Measurements from ENCODE around the gene SYNE4.

The SYNE4 gene

DNA sequence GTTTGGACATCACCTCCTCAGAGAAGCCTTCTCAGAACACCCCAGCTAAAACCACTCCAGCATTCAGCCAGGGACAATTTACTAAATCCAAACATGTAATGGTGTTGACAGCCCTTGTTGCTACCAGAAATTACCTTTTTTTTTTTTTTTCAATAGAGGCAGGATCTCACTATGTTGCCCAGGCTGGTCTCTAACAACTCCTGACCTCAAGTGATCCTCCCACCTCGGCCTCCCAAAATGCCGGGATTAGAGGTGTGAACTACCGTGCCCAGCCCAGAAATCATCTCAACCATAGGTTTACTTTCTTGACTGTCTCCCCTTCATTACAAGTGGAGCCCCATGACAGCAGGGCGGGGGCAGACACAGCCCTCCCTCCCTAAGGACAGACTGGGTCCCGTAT lies 14.8 kb upstream of the SYNE4 start:
- DNase-seq = no peak

- DNase-seq = no peak
These were observed 10.6 kb upstream of the SYNE4 start for GRCh38 chr19:36019061-36019670.

- peak; percentile 100 for DNase-seq
These were observed 5.7 kb upstream of the SYNE4 start, which contains the start of gene ALKBH6 for GRCh38 chr19:36014012-36014924. ALKBH6 (minus strand) TSS chr19:36014213; CDS start chr19:36013397, 816 bp downstream.

DNA sequence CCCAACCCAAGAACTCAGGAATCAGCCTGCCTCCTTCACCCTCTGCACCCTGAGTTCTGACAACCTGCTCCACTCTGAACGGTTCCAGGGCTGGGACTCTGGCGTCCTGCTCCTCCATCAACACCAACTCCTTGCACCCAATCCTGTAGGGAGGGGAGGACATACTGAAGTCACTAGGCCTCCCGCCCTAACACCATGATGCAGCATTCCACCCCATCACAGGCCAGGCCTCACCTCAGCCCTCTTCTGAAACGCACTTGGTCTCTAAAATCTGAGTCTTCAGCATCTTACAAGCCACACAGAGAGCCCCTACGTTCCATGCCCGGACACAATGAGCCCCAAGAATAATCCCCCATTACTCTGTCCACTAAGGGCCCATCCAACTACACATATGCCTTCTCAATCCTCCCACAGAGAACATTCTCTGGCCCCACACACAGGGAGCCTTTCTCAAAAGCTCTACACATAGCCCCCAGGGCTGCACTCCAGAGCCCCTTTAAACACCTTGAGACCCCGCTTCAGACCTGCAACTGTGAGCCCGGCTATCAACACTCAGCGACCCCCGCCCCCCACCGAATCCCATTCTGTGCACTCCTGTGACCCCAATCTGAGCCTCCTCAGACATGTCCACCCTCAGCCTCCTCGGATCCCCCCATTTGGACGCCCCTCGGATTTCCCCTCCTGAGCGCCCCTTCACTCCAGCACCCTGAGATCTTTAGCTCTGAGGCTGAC lies 4.8 kb upstream of the SYNE4 start:
- DNase-seq = no peak

GRCh38 chr19:36010402-36010801 lies 1.8 kb upstream of the SYNE4 start:
- DNase-seq = no peak

DNA sequence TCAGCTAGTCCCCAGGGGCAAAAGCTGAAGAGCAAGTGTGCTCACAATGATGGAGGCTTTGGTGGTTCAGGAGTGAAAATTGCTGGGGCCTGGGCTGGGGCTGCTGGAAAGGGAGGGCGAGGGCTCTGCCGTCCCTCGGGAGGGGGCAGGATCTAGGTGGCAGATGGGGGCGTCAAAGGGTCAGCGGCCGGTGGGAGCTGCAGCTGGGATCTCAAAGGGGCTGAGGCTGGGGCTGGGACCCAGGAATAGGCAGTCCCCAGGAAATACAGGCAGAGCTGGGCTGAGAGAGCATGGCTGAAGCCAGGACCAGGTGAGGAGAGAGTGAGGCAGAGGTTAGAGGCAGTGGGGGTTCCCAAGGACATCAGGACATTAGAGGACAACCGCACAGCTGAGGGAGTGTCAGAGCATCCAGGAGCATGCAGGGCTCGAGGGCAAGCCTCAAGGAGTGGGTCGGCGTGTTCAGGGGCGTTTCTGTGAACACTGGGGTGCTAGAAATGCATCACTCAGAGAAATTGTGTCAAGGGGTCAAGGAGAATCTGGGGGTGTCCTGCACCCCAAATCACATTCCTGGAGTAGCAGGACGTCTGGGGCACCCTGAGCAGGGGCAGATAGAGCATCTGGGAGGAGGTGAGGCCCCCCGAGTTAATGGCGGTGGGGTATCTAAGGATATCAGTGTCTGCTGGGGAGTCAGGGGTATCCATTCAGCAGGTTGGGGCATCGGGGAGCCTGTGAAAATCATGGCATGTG lies 1.2 kb upstream of the SYNE4 start:
- DNase-seq = no peak

DNA sequence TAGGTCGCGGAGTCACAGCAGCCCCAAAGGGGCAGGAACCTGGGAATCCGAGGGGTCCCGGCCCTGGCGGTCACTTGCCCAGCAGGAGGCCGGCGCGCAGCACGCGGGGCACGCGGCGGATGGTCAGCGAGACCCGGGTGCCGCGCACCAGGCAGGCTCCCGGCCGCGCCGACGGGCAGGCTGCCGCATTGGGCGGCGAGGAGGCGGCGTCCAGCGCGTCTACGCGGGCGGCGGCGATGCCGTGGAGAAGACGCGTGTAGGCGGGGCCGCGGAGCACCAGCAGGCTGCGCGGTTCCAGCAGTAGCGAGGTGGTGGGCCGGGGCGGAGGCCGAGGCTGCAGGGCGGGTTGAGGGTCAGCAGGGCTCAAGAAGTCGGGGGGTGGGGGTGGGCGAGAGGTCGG lies 607 bp upstream of the SYNE4 start:
- DNase-seq = peak; percentile 47

GRCh38 chr19:36006955-36007354 lies 1.7 kb downstream of the SYNE4 start:
- DNase-seq = no peak

DNA sequence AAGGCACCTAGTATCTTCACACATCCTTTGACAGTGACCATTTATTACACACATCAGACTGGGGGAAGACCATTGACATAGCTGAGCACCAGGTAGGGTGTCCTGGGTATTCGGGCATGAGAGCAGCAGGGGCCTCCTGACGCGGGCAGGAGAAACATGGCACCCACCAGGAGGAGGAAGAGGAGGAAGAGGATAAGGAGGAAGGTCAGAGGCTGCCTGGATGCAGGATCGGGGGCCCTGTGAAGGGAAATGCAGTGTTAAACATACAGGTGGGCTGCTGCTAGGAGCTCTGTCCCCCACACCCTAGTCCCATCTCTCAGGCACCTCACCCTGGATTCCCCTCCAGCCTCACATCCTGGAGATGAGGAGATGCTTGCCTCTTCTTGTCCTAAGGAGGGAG lies 5.3 kb downstream of the SYNE4 start:
- DNase-seq = no peak

DNA sequence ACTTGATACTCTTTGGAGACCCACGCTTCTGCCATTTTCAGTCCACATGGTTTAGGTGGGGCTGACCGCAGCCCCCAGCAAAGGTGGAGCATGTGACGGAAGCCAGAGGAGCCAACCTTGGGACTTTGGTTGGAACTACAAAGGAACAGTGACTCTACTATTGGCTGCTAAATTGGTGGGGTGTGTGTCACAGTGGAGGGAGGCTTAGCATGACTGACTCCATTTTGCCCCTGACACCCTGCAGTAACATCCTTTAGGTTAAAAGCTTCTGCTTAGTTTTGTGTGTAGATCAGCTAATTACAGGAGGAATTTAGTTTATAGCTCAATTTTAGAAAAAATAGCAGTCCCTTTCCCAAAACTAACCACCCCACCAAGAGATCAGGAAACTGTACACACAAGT lies 7.0 kb downstream of the SYNE4 start:
- no peak for DNase-seq

- no peak for DNase-seq
These were observed 11.8 kb downstream of the SYNE4 start for GRCh38 chr19:35996777-35997176.

DNA sequence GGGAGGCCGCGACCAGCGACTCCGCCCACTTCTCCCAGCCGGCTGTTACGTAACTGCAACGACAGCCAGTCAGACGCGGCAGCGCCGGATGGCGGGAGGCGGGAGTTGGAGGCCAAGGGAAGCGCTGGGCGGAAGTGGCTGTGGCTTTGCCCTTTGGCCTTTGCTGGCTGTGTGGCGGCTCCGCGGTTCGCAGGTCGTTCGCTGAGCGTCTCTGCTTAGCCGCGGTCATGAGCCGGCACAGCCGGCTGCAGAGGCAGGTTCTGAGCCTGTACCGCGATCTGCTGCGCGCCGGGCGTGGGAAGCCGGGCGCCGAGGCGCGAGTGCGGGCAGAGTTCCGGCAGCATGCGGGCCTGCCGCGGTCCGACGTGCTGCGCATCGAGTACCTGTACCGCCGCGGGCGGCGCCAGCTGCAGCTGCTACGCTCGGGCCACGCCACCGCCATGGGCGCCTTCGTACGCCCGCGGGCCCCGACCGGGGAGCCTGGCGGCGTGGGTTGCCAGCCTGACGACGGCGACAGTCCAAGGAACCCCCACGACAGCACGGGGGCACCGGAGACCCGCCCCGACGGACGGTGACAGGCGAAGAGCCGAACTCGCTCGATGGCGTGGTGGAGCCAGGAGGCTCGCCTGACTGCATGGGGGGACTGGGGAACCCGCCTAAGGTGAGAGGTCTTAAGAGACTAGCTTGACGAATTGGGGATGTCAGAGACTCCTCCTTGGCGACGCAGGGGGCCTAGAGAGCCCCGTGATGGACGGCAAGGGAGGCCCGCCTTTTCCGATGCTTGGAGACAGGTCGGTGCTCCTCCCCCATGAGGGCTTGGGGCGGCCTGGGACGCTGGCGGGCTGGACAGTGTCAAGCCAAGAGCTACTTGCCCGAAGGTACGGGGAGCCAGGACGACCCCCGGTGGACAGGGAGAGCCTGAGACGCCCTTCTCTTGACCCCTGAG lies 13.3 kb downstream of the SYNE4 start, which contains the start of gene SDHAF1:
Gene SDHAF1 (plus strand): TSS at position 141 of the 946 bp plus-strand sequence. CDS start 87 bp downstream, at position 228.
- DNase-seq = peak; percentile 92

DNA sequence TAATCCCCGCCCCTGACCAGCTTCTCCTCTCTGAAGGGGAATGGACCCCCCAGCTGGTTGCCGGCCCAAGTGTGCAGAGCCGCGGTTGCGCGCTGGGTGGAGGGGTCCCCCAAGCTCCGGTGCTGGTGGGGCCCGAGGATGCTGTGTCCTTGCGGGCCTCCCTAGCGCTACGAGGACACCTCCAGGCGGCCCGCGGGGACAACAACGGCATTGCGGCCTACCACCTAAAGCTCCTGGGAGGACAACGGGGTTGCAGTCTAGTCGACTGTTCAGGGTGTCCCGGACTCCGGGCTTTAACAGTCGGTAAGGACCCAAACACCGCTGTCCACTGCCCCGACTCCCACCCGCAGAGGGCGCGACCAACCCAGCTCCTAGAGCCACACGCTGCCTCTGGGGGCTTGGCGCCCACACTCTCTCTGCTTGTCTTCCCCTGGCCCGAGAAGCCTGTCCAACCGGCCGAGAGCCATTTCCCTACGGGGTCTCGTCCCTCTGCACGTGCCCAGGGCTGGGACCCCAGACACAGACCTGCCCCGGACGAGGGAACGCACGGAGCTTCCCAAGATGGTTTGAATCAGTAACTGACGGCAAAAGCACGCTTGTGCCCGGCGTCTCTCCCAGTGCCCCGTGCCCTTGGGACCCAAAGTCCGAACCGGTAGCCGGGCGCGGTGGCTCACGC lies 14.6 kb downstream of the SYNE4 start:
- no peak for DNase-seq

GRCh38 chr19:35992907-35993765 lies 15.5 kb downstream of the SYNE4 start:
- DNase-seq = no peak

DNA sequence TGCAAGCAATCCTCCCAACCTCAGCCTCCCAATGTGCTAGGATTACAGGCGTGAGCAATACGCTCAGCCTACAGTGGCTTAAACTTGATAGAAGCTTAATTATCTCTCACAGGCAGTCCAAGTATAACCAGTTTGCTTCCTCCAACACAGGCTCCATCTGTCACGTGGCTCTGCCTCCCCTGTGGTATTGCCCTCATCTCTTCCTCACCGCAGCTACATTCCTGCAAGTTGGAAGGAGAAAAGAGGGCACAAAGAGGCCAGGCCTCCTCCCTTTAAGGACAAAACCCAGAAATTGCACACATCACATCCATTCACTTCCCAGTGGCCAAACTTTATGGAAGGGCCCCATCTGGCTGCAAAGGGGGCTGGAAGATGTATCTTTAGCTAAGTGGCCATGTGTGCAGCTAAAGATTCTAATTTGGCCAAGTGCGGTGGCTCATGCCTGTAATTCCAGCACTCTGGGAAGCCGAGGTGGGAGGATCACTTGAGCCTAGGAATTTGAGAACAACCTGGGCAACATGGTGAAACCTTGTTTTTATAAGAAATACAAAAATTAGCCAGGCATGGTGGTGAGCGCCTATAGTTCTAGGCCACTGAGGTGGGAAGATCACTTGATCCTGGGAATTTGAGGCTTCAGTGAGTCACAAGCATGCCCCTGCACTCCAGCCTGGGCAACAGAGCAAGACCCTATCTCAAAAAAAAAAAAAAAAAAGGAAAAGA lies 16.7 kb downstream of the SYNE4 start:
- no peak for DNase-seq

DNA sequence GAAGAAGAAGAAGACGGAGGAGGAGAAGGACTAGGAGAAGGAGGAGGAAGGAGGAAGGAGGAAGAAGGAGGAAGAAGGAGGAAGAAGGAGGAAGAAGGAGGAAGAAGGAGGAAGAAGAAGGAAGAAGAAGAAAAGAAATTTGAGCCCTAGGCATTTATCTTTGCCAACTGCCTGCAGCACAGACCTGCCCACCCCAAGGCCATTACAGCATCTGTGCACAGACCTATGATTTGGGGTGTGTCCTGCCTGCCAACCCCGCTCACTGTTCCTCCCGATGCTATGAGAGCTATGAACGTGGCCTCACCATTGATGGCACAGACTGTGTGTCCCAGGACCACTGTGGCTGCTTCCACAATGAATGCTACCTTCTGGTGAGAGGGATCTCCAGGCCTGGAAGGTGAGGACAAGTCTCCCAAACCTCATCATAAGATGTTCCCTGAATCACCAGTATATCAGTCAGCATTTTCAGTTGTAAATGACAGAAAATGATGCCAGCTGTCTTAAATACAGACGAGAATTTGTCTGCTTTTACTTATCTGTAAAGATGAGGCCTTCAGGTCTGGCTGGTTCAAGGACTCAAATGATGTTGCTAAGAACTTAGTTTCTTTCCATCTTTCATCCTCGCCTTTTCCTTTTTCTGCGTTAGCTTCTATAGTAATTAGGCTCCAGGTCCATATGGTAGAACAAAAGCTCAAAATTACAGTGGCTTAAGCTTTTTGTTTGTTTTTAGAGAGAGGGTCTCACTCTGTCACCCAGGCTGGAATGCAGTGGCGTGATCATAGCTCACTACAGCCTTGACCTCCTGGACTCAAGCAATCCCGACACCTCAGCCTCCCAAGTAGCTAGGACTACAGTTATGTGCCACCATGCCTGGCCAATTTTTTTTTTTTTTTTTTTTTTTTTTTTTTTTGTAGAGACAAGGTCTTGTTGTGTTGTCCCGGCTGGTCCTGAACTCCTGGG lies 17.6 kb downstream of the SYNE4 start:
- no peak for DNase-seq

DNA sequence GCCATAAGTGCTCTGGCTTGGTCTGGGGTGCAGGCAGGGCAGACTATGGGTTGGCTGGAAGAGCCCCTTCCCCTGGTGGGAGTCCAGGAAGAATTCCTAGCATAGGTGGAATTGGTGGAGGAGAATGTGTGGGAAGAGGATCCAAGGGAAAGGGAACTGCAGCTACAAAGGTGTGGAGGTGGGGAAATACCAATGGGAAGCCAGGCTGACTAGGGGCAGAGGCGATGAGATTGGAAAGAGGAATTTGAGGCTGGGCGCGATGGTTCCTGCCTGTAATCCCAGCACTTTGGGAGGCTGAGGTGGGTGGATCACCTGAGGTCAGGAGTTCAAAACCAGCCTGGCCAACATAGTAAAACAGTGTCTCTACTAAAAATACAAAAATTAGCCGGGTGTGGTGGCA lies 18.5 kb downstream of the SYNE4 start:
- DNase-seq = no peak

DNA sequence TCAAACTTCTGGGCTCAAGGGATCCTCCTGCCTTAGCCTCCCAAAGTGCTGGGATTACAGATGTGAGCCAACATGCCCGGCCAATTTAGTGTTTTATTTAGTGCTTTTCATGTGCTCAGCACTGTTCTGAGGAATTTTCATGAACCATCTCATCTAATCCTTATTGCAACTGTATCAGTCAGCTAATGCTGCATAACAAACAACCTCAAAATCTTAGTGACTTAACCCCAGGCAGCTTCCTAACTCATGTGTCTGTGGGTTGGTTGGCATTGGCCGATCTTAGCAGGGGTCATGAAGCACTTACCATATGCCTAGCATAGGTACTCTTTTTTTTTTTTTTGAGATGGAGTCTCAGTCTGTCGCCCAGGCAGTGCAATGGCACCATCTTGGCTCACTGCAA lies 19.8 kb downstream of the SYNE4 start:
- no peak for DNase-seq

All from COR-L47 (cell line).